ENCODE results near the gene ZNF385D. TPM values are rescaled to one million over a fixed set of nuclear protein-coding genes. Genes with fewer than 3 reads are reported as not detected.

Gene ZNF385D
- total RNA-seq, 1 experiment from 2014 or later = 13.0 TPM

GRCh38 chr3:21729888-21730459, 21.0 kb downstream of the ZNF385D start:
- CTCF ChIA-PET = no interaction called here
- H3K36me3 ChIP-seq (ENCODE audit: control insufficient read depth, insufficient read depth, low read length) = no peaks in the 10 kb centered on the region
- no peaks in the 10 kb centered on the region for H3K4me1 ChIP-seq (ENCODE audit: control insufficient read depth, insufficient read depth, low read length)
- H3K27ac ChIP-seq (ENCODE audit: low read length) = peak overlapping the region; percentile 29; the same call in 1 of the 2 replicates
- in situ Hi-C loops (cut with HindIII; ENCODE audit: low pct_unique_long_range_greater_than_20kb, low sequenced_read_pairs) = no loop called here
- no TSS peak for BruUV-seq (replicated peaks)
- H3K27me3 ChIP-seq (ENCODE audit: control insufficient read depth, insufficient read depth, low read length) = no peaks in the 10 kb centered on the region
- TF ChIP-seq CTCF (IDR thresholded peaks at IDR 0.05) (no peak), SIN3A (IDR thresholded peaks at IDR 0.05; ENCODE audit: borderline replicate concordance, insufficient read depth, low read depth, low read length) (no peak), REST (IDR thresholded peaks at IDR 0.05; ENCODE audit: insufficient read depth in 1 of 2, low read depth in 2 of 2, low read length in 1 of 2) (no peak), TCF7L2 (IDR thresholded peaks at IDR 0.05; ENCODE audit: low read depth, low read length) (no peak), POLR2AphosphoS5 (IDR thresholded peaks at IDR 0.05; ENCODE audit: low read depth, low read length) (no peak)
- no peaks in the 10 kb centered on the region for H3K9me3 ChIP-seq (ENCODE audit: control insufficient read depth, insufficient read depth, low read depth, low read length)
- intact Hi-C loops (cut with micrococcal nuclease; ENCODE audit: unreplicated experiment) = no loop called here
- no peak overlapping the region for H3K4me3 ChIP-seq (ENCODE audit: low read depth in 2 of 2, low read length in 2 of 2)
- ATAC-seq (no peak), DNase-seq (ENCODE audit: low read depth, low spot score) (no peak)
- POLR2A ChIA-PET = no interaction called here

GRCh38 chr3:21729331-21729730, 21.7 kb downstream of the ZNF385D start:
- Histone ChIP-seq H3K9me3 (ENCODE audit: control insufficient read depth, insufficient read depth, low read depth, low read length) (no peaks in the 10 kb centered on the region), H3K27ac (ENCODE audit: low read length) (no peak overlapping the region), H3K4me3 (ENCODE audit: low read depth in 2 of 2, low read length in 2 of 2) (no peak overlapping the region), H3K36me3 (ENCODE audit: control insufficient read depth, insufficient read depth, low read length) (no peaks in the 10 kb centered on the region), H3K4me1 (ENCODE audit: control insufficient read depth, insufficient read depth, low read length) (no peaks in the 10 kb centered on the region), H3K27me3 (ENCODE audit: control insufficient read depth, insufficient read depth, low read length) (no peaks in the 10 kb centered on the region)
- no TSS peak for BruUV-seq (replicated peaks)
- TF ChIP-seq TCF7L2 (IDR thresholded peaks at IDR 0.05; ENCODE audit: low read depth, low read length) (no peak), REST (IDR thresholded peaks at IDR 0.05; ENCODE audit: insufficient read depth in 1 of 2, low read depth in 2 of 2, low read length in 1 of 2) (no peak), POLR2AphosphoS5 (IDR thresholded peaks at IDR 0.05; ENCODE audit: low read depth, low read length) (no peak), SIN3A (IDR thresholded peaks at IDR 0.05; ENCODE audit: borderline replicate concordance, insufficient read depth, low read depth, low read length) (no peak), CTCF (IDR thresholded peaks at IDR 0.05) (no peak)
- ChIA-PET CTCF (no interaction called here), POLR2A (no interaction called here)
- DNase-seq (ENCODE audit: low read depth, low spot score) (no peak), ATAC-seq (no peak)
- in situ Hi-C loops (cut with HindIII; ENCODE audit: low pct_unique_long_range_greater_than_20kb, low sequenced_read_pairs) (no loop called here), intact Hi-C loops (cut with micrococcal nuclease; ENCODE audit: unreplicated experiment) (no loop called here)
